ENCODE measurements around the gene HGS.
A peak's percentile ranks its signal among the peaks of the same experiment; 100 is the strongest.

The HGS gene

DNA sequence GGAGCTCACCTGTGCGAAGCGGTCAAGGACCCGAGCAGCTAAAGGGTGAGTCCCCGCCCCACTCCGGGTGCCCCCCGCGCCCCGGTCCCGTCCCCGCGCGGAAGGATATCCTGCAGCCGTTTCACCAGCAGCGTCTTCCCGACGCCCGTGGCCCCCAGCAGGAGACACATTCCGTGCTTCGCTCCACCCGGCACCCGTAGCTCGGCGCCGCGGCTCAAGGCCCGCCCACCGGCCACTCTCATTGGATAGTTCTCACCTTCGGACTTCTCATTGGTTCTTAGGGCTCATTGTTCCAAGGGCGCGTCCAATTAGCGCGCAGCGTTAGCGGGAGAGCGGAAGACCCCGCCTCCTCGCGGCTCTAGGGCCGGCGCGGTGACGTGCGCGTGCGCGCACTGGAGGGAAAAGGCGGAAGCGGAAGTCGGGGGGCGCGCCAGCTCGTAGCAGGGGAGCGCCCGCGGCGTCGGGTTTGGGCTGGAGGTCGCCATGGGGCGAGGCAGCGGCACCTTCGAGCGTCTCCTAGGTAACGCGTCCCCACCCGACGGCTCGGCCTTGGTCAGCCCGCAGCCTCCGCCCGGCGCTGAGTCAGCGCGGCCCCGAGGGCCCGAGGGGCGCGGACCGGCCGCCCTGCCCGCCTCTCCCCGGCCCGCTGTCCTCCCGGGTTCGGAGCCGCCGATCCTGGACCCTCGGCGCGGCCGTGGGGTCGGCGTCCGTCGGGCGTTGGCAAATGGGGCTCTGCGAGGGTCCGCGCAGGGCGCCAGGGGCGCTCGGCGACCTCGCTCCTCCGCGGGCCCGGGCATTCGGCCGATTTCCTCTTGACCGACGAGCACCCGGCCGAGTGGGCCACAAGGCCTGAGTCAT, at the start of gene HGS, which contains the start of gene ARL16:
TSS of gene HGS (plus strand) at position 428 of the 858 bp plus-strand sequence. CDS start at position 484, 56 bp downstream.
TSS of gene ARL16 (minus strand) at position 214 of the 858 bp plus-strand sequence. CDS start at position 170, 44 bp downstream.
- peak; percentile 94 for ATAC-seq
- peak; percentile 98 for DNase-seq

- ATAC-seq (no peak), DNase-seq (no peak)
Observed at GRCh38 chr17:81635431-81635830, 48.4 kb upstream of the HGS start.

- ATAC-seq (no peak), DNase-seq (no peak)
Observed at GRCh38 chr17:81635973-81636504, 47.8 kb upstream of the HGS start.

DNA sequence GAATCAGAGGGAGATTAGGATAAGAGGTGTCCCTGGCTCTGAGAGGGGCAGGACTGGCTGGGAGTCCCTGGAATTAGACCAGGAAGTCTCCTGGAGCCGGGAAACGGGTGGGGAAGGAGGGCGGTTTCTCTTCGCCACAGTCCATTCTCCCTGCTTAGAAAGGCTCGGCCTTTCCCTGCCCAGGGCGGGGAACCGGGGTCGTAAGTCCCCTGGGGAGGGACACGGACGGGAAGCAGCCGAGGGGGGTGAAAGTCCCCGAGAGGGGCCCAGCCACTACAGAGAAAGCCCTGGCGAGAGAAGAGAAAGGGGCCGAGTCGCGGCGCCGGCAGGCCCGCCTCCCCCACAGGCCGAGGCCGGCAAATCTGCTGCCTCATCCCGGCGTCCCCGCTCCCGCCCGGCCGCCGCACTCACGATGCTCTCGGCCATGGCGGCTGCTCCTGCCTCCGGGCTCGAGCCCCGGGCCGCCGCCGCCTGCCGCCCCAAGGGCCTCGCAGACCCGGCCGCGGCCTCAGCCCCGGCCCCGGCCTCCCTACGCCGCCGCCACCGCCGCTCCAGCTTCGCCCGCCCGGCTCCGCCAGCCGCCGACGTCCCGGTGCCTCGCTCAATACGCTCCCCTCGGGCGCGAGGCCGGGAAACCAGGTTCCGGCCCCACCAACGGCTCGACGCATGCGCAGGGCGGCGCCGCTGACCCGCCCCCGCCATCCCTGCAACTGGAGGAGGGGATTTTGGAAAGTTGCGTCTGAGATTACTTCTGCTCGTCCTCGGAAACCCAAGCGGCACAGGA, 47.1 kb upstream of the HGS start, which contains the start of the genes NPLOC4 and TSPAN10:
TSS of gene NPLOC4 (minus strand) at position 608 of the 784 bp plus-strand sequence. CDS start at position 426, 182 bp downstream.
TSS of gene TSPAN10 (plus strand) at position 692 of the 784 bp plus-strand sequence. CDS start 5,217 bp downstream, outside the sequence.
- ATAC-seq (peak; percentile 95), DNase-seq (peak; percentile 91)

DNA sequence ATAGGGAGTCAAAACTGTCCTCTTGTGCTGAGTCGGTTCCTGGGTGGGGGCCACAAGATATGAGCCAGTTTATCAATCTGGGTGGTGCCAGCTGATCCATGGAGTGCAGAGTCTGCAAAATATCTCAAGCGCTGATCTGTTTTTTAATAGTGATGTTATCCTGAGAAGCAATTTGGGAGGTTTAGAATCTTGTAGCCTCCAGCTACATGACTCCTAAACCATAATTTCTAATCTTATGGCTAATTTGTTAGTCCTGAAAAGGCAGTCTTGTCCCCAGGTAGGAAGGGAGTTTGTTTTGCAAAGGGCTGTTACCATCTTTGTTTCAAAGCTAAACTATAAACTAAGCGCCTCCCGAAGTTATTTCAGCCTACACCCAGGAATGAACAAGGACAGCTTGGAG, 45.1 kb upstream of the HGS start:
- no peak for ATAC-seq
- no peak for DNase-seq

- no peak for DNase-seq
- no peak for ATAC-seq
Observed at GRCh38 chr17:81640011-81640410, 43.8 kb upstream of the HGS start.

DNA sequence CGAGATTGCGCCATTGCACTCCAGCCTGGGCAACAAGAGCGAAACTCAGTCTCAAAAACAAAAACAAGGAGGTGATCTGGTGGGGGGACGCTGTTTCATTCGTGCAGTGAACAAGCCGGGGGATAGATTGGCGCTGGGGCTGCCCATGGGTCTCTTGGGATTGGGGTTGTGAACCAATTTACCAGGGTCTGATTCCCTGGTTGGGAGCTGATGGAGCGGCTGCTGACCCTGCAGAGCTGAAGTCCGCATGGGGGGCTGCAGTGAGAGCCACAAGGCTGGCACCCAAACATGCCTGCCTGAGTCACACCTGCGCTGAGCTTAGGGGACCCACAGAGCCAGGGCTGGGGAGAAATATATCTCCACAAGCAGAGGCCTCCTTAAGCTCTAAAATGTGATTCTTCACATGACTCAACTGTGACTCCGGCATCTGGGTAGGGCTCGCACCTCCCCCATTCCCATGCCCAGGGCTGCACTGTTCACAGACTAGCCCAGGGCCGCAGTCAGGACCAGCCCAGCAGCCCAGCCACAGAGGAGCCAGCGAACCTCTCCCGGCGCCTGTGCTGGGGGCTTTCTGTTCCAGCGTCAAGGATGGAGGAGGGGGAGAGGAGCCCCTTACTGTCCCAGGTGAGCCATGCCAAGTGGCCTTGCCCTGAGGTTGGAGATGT, 41.9 kb upstream of the HGS start:
- no peak for DNase-seq
- no peak for ATAC-seq

- ATAC-seq (no peak), DNase-seq (no peak)
Observed at GRCh38 chr17:81644496-81644895, 39.3 kb upstream of the HGS start.

DNA sequence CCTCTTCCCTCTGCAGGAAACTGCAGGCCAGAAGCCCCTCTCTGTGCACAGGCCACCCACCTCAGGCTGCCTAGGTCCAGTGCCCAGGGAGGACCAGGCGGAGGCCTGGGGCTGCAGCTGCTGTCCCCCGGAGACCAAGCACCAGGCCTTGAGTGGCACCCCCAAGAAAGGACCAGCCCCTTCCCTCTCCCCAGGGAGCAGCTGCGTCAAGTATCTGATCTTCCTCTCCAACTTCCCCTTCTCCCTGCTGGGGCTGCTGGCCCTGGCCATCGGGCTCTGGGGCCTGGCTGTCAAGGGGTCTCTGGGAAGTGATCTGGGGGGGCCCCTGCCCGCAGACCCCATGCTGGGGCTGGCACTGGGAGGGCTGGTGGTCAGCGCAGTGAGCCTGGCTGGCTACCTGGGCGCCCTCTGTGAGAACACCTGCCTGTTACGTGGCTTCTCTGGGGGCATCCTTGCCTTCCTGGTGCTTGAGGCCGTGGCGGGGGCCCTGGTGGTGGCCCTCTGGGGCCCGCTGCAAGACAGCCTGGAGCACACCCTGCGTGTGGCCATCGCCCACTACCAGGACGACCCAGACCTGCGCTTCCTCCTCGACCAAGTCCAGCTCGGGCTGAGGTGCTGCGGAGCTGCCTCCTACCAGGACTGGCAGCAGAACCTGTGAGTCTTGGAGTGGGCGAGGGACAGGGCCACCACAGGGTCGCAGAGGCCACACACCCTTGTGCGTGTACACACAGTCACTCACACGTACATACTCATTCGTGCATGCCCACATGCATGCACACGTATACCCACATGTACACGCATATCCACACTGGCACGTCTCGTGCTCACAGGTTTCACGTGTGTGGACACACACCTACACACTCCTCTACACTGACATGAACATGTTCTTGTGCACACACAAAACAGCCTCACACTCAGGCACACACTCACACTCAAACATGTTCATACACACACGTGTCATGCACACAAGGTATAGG, 38.5 kb upstream of the HGS start:
- DNase-seq: no peak
- no peak for ATAC-seq

GRCh38 chr17:81646869-81647600, 36.8 kb upstream of the HGS start:
- DNase-seq (no peak), ATAC-seq (no peak)

DNA sequence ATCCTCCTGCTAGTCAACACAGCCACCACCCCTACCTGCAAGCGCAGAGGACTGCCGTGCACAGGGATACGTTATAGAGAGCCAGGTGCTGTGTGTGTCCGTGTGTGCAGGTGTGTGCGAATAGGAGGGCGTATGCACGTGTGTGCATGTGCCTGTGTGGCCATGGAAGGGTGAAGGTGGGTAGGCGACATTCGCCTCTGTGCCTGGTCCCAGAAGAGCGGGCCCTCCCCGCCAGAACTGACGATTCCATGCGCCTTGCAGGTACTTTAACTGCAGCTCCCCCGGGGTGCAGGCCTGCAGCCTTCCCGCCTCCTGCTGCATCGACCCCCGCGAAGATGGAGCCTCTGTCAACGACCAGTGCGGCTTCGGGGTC, 36.2 kb upstream of the HGS start:
- DNase-seq (no peak), ATAC-seq (no peak)

DNA sequence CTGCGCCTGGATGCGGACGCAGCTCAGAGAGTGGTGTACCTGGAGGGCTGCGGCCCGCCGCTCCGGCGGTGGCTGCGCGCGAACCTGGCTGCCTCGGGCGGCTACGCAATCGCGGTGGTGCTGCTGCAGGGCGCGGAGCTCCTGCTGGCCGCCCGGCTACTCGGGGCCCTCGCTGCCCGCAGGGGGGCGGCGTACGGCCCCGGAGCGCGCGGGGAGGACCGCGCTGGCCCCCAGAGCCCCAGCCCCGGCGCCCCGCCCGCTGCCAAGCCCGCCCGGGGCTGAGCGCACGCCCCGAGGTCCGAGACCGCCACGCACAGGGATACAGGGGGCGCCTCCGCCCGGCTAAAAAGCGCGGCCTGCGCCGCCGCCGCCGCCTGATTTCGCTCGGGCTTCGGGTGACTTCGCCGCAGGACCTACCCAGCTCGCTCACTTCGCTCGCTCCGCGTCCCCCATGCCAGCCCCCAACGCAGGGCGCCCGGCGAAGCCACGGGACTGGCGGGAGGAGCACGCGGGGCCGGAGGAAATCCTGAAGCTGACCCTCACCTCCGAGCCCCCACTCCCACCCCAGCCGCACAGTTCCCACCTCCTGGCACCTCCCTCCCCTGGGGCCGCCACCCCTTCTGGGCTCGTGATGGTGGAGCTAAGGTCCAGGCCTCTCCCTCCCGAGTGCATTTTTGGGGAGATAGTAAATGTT, 35.7 kb upstream of the HGS start:
- DNase-seq (no peak), ATAC-seq (no peak)

DNA sequence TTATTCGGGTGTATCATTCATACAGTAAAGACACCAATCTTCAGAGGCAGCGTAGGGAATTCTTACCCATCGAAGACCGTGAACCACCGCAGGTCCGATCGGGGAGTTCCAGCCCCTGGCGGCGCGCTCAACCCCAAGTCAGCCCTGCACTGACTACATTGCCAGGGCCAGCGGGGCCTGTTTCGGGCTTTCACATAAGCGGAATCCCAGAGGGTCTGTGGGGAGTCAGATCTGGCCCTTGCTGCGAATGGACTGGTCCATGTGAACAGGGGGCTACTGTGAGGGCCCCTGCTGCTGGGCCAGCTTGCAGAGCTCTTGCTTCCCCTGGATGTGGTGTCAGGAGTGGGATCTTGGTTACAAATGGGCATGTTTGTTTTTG, 35.1 kb upstream of the HGS start:
- DNase-seq: no peak

GRCh38 chr17:81650951-81651350, 32.9 kb upstream of the HGS start:
- DNase-seq (no peak), ATAC-seq (no peak)

More for the DNA sequence above, 35.1 kb upstream of the HGS start:
- ATAC-seq: no peak

GRCh38 chr17:81651692-81652091, 32.1 kb upstream of the HGS start:
- no peak for ATAC-seq
- DNase-seq: no peak

DNA sequence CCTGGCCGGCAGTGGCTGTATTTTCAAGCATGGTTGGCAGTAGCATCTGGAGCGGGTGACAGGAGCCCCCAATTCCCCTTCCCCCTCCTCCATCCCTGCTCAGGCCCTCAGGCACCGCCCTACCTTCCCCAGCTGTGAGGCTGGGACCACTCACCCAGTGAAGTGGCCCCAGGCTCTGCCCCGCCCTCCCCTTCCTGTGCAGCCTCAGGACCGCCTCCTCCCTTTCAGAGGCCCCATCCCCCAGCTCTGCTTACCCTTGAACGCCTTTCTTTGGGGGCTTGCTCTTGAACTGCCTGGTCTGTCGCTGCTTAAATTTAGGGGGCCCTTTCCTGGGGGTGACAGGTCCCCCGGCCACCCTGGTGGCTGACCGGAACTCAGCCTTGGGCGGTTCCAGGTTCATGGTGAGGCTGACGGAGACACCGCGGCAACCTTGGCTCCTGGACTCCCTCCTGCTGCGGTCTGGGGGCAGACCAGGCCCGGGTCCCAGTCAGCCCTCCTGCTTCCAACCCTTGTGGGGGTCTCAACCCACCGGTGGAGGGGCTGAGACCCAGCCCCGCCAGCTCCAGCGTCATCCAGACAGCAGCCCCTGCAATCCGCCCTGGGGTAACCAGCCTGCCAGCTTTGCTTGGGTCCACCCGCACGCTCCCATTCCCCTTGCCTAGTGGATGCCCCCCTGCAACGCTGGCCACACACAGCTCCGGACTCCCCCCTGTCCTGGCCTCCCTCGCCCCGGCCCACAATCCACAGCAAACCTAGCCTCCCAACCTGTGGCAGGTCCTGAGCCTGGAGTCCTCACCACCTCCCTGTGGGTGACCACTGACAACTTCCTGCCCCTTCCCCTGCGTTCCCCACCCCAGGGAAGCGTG, 30.7 kb upstream of the HGS start:
- ATAC-seq: peak; percentile 47

GRCh38 chr17:81655378-81656117, 28.3 kb upstream of the HGS start:
- no peak for ATAC-seq
- no peak for DNase-seq

More for the DNA sequence above, 30.7 kb upstream of the HGS start:
- DNase-seq: peak; percentile 40
